ENCODE results near the gene SLC41A2.
"Not testable (repeated sequence)": the region's sequence is repeated elsewhere in the genome, so short reads cannot be mapped to it uniquely, and the experiment has no call there.

SLC41A2 gene

DNA sequence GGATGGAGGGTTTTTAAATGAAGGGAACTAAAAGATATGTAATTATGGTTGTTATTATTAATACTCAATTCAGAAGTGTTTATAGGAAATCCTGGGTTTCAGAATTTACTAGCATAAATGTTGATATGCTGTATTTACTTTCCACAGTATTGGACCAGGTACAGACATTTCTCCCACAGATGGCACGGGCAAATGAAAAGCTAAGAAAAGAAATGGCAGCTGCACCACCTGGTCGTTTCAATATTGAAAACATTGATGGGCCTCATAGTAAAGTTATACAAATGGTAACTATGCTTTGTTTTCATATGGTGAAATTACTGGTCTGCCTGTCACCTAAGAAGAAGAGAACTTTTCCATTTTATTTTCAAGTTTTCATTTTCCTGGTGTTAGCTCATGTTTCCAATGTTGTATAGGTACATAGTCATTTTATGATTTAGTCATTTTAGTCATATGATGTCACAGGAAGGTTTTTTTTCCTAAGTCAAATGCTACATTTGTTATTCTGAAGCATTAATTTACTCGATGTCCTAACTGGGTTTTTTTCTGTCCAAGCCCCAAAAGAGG is 33.6 kb upstream of the SLC41A2 start:
- no peak for TF ChIP-seq ZFX (IDR thresholded peaks at IDR 0.05; ENCODE audit: borderline replicate concordance)
- TF ChIP-seq, protein P1, sequence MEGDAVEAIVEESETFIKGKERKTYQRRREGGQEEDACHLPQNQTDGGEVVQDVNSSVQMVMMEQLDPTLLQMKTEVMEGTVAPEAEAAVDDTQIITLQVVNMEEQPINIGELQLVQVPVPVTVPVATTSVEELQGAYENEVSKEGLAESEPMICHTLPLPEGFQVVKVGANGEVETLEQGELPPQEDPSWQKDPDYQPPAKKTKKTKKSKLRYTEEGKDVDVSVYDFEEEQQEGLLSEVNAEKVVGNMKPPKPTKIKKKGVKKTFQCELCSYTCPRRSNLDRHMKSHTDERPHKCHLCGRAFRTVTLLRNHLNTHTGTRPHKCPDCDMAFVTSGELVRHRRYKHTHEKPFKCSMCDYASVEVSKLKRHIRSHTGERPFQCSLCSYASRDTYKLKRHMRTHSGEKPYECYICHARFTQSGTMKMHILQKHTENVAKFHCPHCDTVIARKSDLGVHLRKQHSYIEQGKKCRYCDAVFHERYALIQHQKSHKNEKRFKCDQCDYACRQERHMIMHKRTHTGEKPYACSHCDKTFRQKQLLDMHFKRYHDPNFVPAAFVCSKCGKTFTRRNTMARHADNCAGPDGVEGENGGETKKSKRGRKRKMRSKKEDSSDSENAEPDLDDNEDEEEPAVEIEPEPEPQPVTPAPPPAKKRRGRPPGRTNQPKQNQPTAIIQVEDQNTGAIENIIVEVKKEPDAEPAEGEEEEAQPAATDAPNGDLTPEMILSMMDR (IDR thresholded peaks at IDR 0.05): no peak
- H3K27ac ChIP-seq: no peak overlapping the region

GRCh38 chr12:104990950-104991349 is 32.9 kb upstream of the SLC41A2 start:
- no peak overlapping the region for H3K27ac ChIP-seq
- TF ChIP-seq, protein P1 (IDR thresholded peaks at IDR 0.05): no peak
- TF ChIP-seq ZFX (IDR thresholded peaks at IDR 0.05; ENCODE audit: borderline replicate concordance): no peak

DNA sequence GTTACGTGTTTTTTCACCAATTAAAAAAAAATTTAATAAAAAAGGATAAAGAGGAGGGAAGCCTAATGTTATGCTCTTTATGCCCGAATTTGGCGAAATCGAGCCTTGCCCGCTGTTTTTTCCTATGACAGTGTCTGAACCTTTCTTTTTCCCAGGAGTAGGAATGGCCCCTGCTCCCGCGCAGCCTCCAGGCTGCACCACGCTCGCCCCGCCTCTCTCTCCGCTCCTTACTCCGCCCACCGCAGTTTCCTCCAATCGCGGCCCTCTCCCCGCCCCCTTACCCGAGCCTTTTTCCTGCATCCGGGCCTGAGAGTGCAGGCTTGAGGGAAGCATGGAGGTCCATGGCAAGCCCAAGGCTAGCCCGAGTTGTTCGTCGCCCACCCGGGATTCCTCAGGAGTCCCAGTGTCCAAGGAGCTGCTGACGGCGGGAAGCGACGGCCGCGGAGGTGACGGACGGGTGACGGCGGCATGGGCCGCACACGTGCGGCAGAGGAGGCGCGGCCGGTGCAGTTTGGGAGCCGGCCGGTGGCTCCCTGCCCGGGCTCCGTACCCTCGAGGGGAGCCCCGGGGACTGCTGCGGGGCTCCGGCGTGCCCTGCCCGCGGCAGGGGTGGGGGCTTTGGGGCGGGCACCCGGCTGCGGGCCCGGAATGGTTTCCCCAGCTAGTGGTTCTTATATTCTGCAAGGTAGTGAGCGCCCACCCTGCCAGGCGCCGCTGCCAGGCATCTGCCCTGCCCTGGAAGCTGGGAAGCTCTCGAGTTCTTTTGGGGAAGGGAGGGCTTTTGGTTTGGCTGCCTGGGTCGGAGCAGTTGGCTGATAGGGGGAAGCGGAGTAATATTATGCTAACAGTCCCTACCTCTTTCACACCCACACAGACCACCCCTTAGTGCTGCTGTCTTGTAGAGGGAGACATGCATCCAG is 28.2 kb upstream of the SLC41A2 start, which contains the start of gene NOPCHAP1:
TSS of gene NOPCHAP1 (plus strand) at position 295 of the 920 bp plus-strand sequence. CDS start at position 332, 37 bp downstream.
- TF ChIP-seq ZFX (IDR thresholded peaks at IDR 0.05; ENCODE audit: borderline replicate concordance): no peak
- TF ChIP-seq, protein P1 (IDR thresholded peaks at IDR 0.05): 0 out of 2 replicates have a peak, but pooled peaks have one; percentile 4
- H3K27ac ChIP-seq: peak within 1 kb of the TSS; percentile 64

DNA sequence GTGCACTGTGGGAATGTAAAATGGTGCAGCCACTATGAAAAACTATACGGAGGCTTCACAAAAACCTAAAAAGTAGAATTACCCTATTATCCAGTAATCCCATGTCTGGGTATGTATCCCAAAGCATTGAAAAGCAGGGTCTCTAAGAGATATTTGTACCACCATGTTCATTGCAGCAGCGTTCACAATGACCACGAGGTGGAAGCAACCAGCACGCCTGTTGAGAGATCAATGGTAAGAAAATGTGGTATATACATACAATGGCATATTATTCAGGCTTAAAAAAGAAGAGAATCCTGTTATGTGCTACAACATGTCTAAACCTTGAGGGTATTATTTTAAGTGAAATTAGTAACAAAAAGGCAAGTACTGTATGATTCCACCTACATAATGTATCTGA is 27.1 kb upstream of the SLC41A2 start:
- no peak for TF ChIP-seq ZFX (IDR thresholded peaks at IDR 0.05; ENCODE audit: borderline replicate concordance)
- TF ChIP-seq, protein P1 (IDR thresholded peaks at IDR 0.05): 0 out of 2 replicates have a peak, but pooled peaks have one; percentile 9
- H3K27ac ChIP-seq: no peak overlapping the region

GRCh38 chr12:104977688-104978087 is 19.6 kb upstream of the SLC41A2 start:
- not testable (repeated sequence) for H3K27ac ChIP-seq

DNA sequence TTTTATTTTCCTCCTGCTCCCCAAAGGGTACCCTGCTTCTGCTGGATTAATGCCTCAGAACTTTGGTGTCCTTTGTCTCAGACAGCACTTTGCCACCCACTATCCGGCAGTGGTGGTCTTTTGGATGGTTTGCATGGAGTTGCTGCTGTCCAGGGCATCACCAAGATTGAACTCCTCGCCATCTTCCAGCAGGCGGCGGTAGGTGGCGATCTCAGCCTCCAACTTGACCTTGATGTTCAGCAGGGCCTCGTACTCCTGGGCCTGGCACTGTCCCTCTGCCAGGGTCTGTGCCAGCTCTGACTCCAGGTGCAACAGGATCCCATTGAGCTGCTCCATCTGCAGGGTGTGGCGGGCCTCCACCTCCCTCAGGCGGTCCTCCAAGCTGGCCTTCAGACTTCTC is 18.6 kb upstream of the SLC41A2 start:
- no peak overlapping the region for H3K27ac ChIP-seq
- no peak for TF ChIP-seq ZFX (IDR thresholded peaks at IDR 0.05; ENCODE audit: borderline replicate concordance)
- TF ChIP-seq, protein P1 (IDR thresholded peaks at IDR 0.05): peak; percentile 20; the same call in 1 of the 2 replicates

DNA sequence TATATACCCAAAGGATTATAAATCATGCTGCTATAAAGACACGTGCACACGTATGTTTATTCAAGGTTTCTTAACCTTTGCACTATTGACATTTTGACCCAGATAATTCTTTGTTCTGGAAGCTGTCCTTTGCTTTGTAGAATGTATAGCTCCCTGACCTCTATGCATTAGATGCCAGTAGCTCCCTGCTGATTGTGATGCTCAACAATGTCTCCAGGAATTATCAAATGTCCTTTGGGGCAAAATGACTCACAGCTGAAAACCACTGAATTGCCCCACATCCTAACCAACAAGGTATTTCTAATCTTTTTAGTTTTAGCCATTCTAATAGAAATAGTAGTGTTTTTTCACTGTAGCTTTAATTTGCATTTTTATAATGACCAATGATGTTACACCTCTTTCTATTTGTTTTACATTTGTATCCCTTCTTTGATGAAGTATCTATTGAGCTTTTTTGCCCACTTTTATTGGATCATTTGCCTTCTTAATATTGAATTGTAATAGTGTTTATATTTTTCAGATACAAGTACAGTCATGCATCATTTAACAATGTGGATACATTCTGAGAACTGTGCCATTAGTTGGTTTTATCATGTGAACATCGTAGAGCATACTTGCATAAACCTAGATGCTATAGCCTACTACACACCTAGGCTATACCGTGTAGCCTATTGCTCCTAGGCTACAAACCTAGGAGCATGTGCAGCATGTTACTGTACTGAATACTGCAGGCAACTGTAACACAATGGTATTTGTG is 17.7 kb upstream of the SLC41A2 start:
- H3K27ac ChIP-seq: no peak overlapping the region
- TF ChIP-seq, protein P1 (IDR thresholded peaks at IDR 0.05): no peak
- TF ChIP-seq ZFX (IDR thresholded peaks at IDR 0.05; ENCODE audit: borderline replicate concordance): no peak

All from 22Rv1 (cell line).